Glutamatergic neuron (in vitro differentiated cells): ENCODE results near the gene FCN3. TPM values are rescaled to one million over a fixed set of nuclear protein-coding genes. Genes with fewer than 3 reads are reported as not detected.

Source experiments
- DNase-seq: peaks from one replicate; pipeline ENCODE4 v3.0.0; 2022
- H3K27ac Mint-ChIP-seq: one replicate; pipeline ENCODE4 v1.8.0; 2020; ENCODE audit warnings: mild to moderate bottlenecking, mixed read lengths, inconsistent platforms; ENCODE audit not compliant: unreplicated experiment
- H3K27me3 Mint-ChIP-seq: one replicate; pipeline ENCODE4 v1.8.0; 2020; ENCODE audit warnings: mild to moderate bottlenecking, moderate library complexity, mixed read lengths, inconsistent platforms; ENCODE audit not compliant: unreplicated experiment
- H3K36me3 Mint-ChIP-seq: one replicate; pipeline ENCODE4 v1.8.0; 2020; ENCODE audit warnings: mild to moderate bottlenecking, mixed read lengths, inconsistent platforms; ENCODE audit not compliant: unreplicated experiment
- H3K4me1 Mint-ChIP-seq: one replicate; pipeline ENCODE4 v1.8.0; 2020; ENCODE audit warnings: mild to moderate bottlenecking, low read depth, mixed read lengths, inconsistent platforms; ENCODE audit not compliant: unreplicated experiment
- H3K4me3 Mint-ChIP-seq: one replicate; pipeline ENCODE4 v1.8.0; 2020; ENCODE audit warnings: mild to moderate bottlenecking, mixed read lengths, inconsistent platforms; ENCODE audit not compliant: unreplicated experiment
- H3K9me3 Mint-ChIP-seq: one replicate; pipeline ENCODE4 v1.8.0; 2020; ENCODE audit warnings: mild to moderate bottlenecking, moderate library complexity, mixed read lengths, inconsistent platforms; ENCODE audit not compliant: unreplicated experiment
- CTCF ChIP-seq: fragments of 200-600 bp; sonication (generic); IDR thresholded peaks from one replicate; pipeline ENCODE4 v1.5.0; 2021; ENCODE audit not compliant: partially characterized antibody, unreplicated experiment
- total RNA-seq: library from RNA; stranded (reverse); fragmentation: NEBNext Ultra II Directional; extraction: Animal tissue kit (Norgen Biotek cat#: 25700); gene quantifications from one replicate; pipeline ENCODE4 v1.2.1, GENCODE V29; 2021; ENCODE audit not compliant: unreplicated experiment

FCN3 gene
- total RNA-seq, 1 donor from 2014 or later, result not detected

DNA sequence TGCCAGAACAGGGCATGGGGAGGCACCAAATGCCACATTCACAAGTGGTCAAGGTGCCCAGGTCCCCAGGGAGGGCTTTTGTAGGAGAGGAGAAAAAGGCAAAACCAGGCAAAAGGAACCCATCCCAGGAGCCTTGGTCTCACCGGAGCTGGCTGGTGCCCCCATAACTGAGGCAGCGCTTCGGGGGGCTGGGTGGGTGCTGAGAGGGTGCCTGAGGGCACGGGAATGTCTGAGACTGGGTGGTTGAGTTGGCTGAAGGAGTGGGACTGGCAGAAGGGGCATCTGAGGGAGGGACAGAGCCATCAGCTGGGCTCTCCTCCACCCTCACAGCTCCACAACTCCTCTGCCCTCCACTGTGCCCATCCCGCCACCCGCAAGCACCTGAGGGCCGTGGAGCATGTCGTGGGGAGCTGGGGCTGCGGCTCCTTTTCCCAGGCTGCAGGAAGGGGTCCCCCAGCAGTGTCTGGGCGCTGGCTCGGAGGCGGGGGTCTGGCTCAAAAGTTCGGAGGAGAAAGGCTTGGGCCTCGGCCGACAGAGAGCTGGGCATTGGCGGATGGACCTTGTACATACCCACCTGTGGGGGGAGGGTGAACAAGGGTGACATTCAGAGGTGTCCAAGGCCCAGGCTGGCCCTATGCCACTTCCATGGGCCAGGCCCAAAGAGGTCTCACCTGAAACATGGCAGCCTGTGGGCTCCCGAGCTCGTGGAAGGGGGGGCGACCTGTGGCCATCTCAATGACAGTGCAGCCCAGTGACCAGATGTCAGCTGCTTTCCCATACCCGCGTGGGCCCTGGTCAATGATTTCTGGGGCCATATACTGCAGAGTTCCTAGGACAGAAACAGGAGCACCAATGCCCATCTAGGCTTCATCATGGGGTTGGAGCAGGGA lies 16.3 kb downstream of the FCN3 start:
- H3K4me1 Mint-ChIP-seq, result peaks cover 4% of the 10 kb centered on the region
- TF ChIP-seq CTCF, result no peak
- H3K27ac Mint-ChIP-seq, result no peak overlapping the region
- H3K27me3 Mint-ChIP-seq, result peaks cover 9% of the 10 kb centered on the region
- no peak for DNase-seq
- H3K9me3 Mint-ChIP-seq, result peaks cover 7% of the 10 kb centered on the region
- no peaks in the 10 kb centered on the region for H3K36me3 Mint-ChIP-seq
- no peak overlapping the region for H3K4me3 Mint-ChIP-seq

- Mint-ChIP-seq H3K27ac (no peak overlapping the region), H3K36me3 (no peaks in the 10 kb centered on the region), H3K27me3 (peaks cover 9% of the 10 kb centered on the region), H3K4me3 (no peak overlapping the region), H3K4me1 (peaks cover 4% of the 10 kb centered on the region), H3K9me3 (peaks cover 7% of the 10 kb centered on the region)
- peak; percentile 83 for DNase-seq
- peak; percentile 100 for TF ChIP-seq CTCF
Observed at GRCh38 chr1:27357281-27358037, 17.2 kb downstream of the FCN3 start.

DNA sequence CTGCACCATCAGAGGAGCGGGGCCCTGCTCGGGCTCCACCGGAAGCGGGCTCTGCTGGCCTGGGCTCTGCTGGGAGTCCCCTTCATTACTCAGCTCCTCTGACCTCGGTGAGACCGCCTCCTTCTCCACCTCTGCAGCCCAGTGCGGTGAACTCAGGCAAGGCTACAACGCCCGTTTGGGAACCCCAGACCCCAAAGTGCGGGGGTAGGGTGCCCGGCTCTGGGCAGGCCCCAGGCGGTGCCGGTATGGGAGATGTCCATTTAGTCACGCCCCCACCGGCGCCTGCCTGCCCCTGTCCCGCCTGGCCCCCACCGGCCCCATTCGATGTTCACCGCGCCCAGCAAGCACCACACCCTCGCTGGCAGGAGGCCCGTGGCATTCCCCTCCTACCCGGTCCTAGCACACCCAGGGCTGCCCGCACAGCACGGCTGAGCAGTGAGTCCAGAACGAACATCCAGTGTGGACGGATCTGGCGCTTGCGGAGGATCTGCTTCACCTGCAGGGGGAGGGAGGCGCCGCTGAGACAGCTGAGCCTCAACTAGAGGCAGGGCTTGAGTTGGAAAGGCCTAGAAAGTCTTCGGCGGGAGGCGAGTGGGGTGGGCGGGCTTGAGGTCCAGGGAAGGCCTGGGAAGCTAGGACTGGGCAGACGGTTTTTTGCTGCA lies 17.9 kb downstream of the FCN3 start:
- H3K27ac Mint-ChIP-seq, result no peak overlapping the region
- TF ChIP-seq CTCF, result no peak
- peak; percentile 33 for DNase-seq
- H3K27me3 Mint-ChIP-seq, result peaks cover 9% of the 10 kb centered on the region
- H3K4me3 Mint-ChIP-seq, result no peak overlapping the region
- no peaks in the 10 kb centered on the region for H3K36me3 Mint-ChIP-seq
- H3K9me3 Mint-ChIP-seq, result peaks cover 5% of the 10 kb centered on the region
- peaks cover 4% of the 10 kb centered on the region for H3K4me1 Mint-ChIP-seq

GRCh38 chr1:27356277-27356618 lies 18.4 kb downstream of the FCN3 start:
- no peak for DNase-seq
- no peak for TF ChIP-seq CTCF
- Mint-ChIP-seq H3K4me3 (no peak overlapping the region), H3K4me1 (peaks cover 4% of the 10 kb centered on the region), H3K9me3 (peaks cover 5% of the 10 kb centered on the region), H3K27me3 (peaks cover 9% of the 10 kb centered on the region), H3K36me3 (no peaks in the 10 kb centered on the region), H3K27ac (no peak overlapping the region)

- H3K27ac Mint-ChIP-seq, result no peak overlapping the region
- peaks cover 9% of the 10 kb centered on the region for H3K27me3 Mint-ChIP-seq
- no peak for DNase-seq
- H3K4me1 Mint-ChIP-seq, result peaks cover 4% of the 10 kb centered on the region
- H3K4me3 Mint-ChIP-seq, result no peak overlapping the region
- H3K36me3 Mint-ChIP-seq, result no peaks in the 10 kb centered on the region
- TF ChIP-seq CTCF, result no peak
- peaks cover 5% of the 10 kb centered on the region for H3K9me3 Mint-ChIP-seq
Observed at GRCh38 chr1:27355683-27356082, 18.9 kb downstream of the FCN3 start.
